ENCODE results near the gene ARHGAP28.
"Not testable (repeated sequence)": the region's sequence is repeated elsewhere in the genome, so short reads cannot be mapped to it uniquely, and the experiment has no call there.

ARHGAP28 gene

GRCh38 chr18:6827566-6827965 lies 98.0 kb downstream of the ARHGAP28 start:
- not testable (repeated sequence) for DNase-seq

GRCh38 chr18:6830916-6831315 lies 101.4 kb downstream of the ARHGAP28 start:
- no peak for DNase-seq

DNA sequence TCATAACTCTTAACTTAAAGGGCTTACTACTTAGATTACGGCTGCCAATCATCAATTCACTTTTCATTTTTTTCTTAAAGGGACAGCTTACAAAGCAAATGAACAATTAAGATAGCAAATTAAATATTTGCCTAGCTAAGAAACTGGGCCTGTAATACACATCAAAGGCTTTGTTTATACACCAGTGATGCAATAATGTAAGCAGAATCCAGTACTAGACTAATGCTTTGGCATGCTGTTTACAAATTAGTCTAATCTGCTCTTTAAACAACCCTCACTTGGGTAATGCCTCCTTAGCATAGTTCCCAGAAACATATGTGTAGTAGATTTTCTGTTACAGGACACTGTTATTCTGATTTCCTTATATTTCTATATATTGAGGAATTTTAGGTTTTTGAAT lies 105.8 kb downstream of the ARHGAP28 start:
- no peak for DNase-seq

DNA sequence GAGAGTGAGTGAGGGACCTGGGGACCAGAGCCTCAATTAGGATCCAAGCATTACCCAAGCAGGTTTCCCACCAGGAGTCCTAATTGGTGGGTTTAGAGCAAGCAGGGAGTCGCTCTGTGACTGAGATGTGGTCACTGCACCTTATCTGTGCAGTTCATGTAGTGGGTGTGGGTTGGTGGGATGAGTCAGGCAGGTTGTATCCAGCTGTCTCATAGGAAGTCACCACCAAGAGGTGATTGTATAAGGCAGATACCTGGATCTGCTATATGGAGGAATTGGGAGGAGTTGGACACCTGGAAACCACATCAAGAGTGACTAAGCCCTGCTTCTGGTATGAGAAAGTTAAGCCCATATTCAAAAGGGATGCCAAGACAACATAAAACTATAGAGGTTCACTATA lies 106.8 kb downstream of the ARHGAP28 start:
- DNase-seq = no peak

- no peak for DNase-seq
Measured at GRCh38 chr18:6837904-6838303, 108.4 kb downstream of the ARHGAP28 start.

GRCh38 chr18:6842081-6842480 lies 112.6 kb downstream of the ARHGAP28 start:
- no peak for DNase-seq

GRCh38 chr18:6843308-6843707 lies 113.8 kb downstream of the ARHGAP28 start:
- DNase-seq = no peak

- not testable (repeated sequence) for DNase-seq
Measured at GRCh38 chr18:6845521-6845920, 116.0 kb downstream of the ARHGAP28 start.

DNA sequence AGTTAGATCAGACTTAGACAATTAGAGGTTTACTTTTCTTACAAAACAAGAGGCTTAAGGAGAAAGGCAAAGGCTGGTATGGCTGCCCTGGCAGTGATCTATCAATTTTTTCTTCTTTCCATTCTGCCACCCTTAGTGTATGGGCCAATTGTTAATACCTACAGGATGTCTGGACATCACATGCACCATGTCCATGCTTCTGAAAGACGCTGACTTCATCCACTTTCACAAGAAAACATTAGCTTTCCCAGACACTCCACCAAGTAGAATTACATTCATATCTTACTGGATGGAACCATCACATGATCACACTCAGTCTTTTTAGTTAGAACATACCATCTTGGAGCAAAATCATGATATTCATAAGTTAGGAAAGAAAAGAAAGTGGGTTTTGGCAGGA lies 120.9 kb downstream of the ARHGAP28 start:
- DNase-seq = no peak

- DNase-seq = no peak
Measured at GRCh38 chr18:6851480-6851879, 122.0 kb downstream of the ARHGAP28 start.

DNA sequence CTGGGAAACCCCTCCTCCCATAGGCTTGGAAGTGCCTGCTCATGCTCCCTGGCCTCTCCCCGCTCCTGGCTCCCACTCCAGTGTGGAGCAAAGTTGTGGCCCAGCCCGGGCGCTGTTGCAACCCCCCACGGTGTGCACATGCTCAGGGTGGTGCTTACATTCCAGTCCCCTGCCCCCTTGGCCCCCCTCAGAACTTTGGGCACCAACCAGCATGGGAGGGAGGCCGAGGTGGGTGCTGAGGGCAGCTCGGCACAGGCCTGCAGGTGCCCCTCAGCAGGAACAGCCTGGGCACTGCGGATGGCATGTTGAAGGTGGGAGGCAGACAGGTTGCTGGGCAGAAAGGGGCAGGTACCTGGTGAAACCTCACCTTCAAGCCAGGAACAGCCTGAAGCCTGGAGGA lies 125.3 kb downstream of the ARHGAP28 start:
- DNase-seq = no peak

- DNase-seq = no peak
Measured at GRCh38 chr18:6855767-6856166, 126.3 kb downstream of the ARHGAP28 start.

DNA sequence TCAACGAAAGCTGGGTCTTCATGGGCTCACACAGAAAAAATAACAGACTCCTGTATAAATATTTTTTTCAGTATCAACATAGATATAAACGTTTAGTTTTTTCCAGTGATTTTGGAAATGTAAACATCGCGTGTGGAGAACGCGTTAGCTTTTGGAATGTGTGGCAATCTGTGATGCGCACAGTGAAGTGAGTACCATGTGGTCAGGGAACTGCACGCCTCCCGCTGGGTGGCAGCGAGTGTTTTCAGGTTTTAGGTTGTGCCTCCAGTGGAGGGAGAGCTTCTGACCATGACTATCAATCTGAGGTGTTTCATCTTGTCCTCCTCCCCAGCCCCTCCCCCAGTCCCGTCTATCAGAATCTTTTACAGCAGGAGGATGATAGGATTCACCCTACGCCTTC lies 127.8 kb downstream of the ARHGAP28 start:
- DNase-seq = no peak

DNA sequence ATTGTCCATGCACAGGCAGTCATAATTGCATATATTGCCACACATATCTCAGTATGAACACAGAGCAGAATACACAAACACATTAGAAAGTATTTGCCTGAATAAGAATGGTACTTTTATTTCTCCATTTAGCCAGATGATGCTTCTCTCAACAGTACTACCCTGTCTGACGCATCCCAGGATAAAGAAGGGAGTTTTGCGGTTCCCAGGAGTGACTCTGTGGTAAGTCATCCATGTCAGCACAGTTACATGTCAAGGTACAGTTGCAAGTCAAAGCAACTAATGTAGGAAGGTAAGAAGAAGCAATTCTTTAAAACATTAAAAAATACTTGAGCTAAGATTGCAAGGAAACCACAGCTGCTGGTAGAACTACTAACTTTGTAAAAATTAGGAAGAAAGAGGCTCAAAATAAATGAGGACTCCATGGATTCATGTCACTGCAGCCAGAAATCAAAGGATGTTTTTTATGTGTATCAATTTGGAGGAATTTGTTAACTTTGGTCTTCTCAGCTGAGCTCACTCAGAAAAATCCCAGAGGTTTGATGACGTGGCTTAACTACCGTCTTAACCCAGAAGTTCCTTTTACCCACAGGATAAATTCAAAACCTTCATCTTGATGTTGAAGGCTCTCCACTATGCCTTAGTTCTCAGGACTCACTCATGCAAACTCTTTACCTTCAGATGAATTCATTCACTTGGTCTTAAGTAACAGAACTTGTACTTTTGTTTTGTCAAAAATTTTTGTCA lies 130.3 kb downstream of the ARHGAP28 start:
- DNase-seq = no peak

DNA sequence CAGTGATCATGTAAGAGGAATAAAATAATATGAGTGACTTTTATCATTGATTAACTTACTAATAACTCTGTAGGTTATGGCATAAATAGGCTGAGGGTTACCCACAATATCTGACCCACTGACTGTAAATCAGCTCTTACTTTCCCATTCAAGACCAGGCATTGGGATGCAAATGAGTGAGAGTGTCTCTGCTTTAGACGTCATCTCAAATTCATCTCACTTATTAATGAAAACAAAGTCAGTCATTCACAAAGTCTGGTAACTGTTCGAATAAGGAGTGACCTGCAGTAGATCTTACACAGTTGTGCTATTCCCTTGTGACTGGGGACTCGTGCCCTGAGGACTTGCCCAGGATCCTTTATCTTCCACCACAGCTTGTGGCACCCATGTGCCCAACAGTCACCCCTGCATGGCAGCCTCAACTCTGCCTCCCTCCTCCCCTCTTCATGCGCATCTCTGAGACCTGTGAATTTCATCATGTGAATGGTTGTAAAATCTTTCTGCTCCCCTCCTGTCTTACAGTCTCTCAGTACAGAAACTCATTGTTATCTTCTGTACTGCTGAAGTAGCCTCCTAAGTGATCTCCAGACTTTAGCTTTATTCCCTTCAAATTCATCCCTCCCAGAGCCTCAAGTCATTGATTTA lies 131.4 kb downstream of the ARHGAP28 start:
- no peak for DNase-seq

- no peak for DNase-seq
Measured at GRCh38 chr18:6865251-6865650, 135.7 kb downstream of the ARHGAP28 start.

GRCh38 chr18:6866552-6867085 lies 137.1 kb downstream of the ARHGAP28 start:
- DNase-seq = no peak

GRCh38 chr18:6868033-6868432 lies 138.5 kb downstream of the ARHGAP28 start:
- DNase-seq = no peak

DNA sequence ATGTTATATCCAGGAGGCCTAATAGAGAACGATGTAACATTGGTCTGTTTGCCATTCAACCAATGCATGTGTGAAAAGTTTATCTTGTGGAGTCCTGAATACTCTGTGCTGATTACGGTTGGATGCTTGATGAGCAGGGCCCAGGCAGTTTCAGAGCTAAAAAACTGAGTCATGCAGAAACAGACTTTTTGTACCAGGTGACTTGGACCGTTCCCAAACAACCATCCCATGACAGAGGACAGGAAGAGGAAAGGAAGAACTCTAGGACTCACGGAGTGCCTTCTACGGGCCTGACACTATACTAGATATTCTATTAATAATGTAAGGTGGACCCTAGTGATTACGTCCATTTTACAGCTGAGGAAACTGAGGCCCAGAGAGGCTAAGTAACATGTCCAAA lies 142.1 kb downstream of the ARHGAP28 start:
- no peak for DNase-seq

DNA sequence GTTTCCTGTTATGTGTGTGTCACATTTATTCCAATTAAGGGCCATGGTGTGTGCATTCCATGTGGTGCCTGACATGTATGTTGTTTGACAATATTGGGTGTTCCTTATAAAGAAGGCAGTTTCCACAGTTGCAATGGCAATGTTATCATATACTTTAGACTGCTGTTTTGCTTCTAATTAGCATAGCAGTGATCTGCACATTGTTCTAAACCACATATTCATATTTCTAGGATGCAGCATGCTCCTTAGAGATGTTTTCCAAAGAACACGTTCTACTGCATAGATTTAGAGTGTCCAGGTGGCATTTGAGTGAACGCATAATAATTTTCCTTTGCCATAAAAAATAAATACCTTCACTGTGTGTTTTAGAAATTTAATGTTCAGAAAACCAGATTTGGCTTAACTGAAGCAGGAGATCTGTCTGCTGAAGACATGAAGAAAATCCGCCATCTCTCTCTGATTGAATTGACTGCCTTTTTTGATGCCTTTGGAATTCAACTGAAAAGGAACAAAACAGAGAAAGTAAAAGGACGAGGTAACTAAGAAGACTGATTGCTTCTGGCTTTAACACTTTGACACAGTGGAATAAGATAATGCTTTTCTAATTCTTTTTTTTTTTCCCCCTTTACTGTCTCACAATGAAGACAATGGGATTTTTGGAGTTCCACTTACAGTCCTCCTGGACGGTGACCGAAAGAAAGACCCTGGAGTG lies 143.7 kb downstream of the ARHGAP28 start:
- no peak for DNase-seq

GRCh38 chr18:6874315-6874714 lies 144.8 kb downstream of the ARHGAP28 start:
- no peak for DNase-seq

DNA sequence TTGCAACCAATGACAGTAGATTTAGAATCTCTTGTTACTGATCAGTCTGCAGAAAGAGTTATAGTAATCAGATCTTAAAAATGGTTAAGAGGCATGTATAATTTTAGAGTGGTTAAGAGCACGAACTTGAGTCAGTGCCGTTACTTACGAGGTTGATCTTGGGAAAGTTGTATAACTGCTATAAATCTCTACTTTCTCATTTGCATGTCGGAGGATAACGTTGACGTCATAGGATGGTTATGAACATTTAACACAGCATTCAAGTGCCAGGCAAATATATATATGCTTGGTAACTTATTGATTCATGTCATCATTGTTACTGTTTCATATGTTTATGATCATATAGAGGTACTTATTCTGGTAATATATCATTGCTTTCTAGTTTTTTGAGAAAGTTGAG lies 146.2 kb downstream of the ARHGAP28 start:
- DNase-seq = no peak

GRCh38 chr18:6876641-6877041 lies 147.1 kb downstream of the ARHGAP28 start:
- no peak for DNase-seq

GRCh38 chr18:6877288-6877687 lies 147.8 kb downstream of the ARHGAP28 start:
- DNase-seq = no peak

Data from T-helper 9 cell (primary cell).